HCT116 (cell line): ENCODE results near the gene HTR3B. TPM values are rescaled to one million over a fixed set of nuclear protein-coding genes. Genes with fewer than 3 reads are reported as not detected.

Experiments used
- ATAC-seq: fragments of 200-7000 bp; cut with Tn5 transposase; 2 replicates; pipeline ENCODE4 v1.9.1; 2020; ENCODE audit warnings: mild to moderate bottlenecking, moderate library complexity
- BruUV-seq: library from RNA; stranded (reverse); fragments of 400-500 nt; replicated peaks from 2 replicates; lab custom pipeline; 2021; lab: Mats Ljungman, UMichigan
- CTCF ChIA-PET: fragments of 300-600 bp; sonication (Branson Sonifier 250); formaldehyde crosslinking; loops from one replicate; lab custom pipeline; 2021; ENCODE audit warnings: antibody characterized with exemption; lab: Charles Lee
- POLR2A ChIA-PET: fragments of 300-600, 350-600 bp; sonication (Branson Sonifier 250); formaldehyde crosslinking; loops from one replicate; lab custom pipeline; 2021; ENCODE audit warnings: antibody characterized with exemption; lab: Charles Lee
- RAD21 ChIA-PET, 2 experiments: fragments of 300-600 bp; sonication (Branson Sonifier 250); formaldehyde crosslinking; loops; one replicate each; lab custom pipeline; 2023; ENCODE audit warnings: low total read pairs in 2 of 2; ENCODE audit not compliant: uncharacterized antibody in 2 of 2, unreplicated experiment in 2 of 2, low non-redundant PET in 1 of 2; lab: Charles Lee
- DNase-seq: peaks from one replicate; pipeline ENCODE4 v3.0.0-alpha.2; 2010; ENCODE audit warnings: low read depth, low spot score
- H2AFZ ChIP-seq: fragments of 200-600 bp; shearing (Covaris generic), sonication (generic); 2 replicates; pipeline ENCODE4 v1.6.1; 2017; ENCODE audit warnings: low read depth, mixed run types, mixed read lengths, antibody characterized with exemption, low read length; ENCODE audit not compliant: poor library complexity, severe bottlenecking
- H3K27ac ChIP-seq: 2 replicates; pipeline ENCODE4 v1.5.1; 2012; ENCODE audit warnings: low read depth, low read length
- H3K27me3 ChIP-seq: fragments of 200-600 bp; sonication (generic); 2 replicates; pipeline ENCODE4 v1.6.1; 2016; ENCODE audit warnings: mixed run types, low read length, mixed read lengths; ENCODE audit not compliant: insufficient read depth
- H3K36me3 ChIP-seq, 2 experiments: fragments of 200-500 bp in 1 of 2; fragments of 200-600 bp in 1 of 2; sonication (Bioruptor generic) in 1 of 2; sonication (generic) in 1 of 2; 2 replicates each; pipeline versions ENCODE4 v1.5.1 to v1.6.1; 2014 to 2016; ENCODE audit warnings: low read length in 2 of 2, inconsistent platforms in 1 of 2, mixed read lengths in 1 of 2, mixed run types in 1 of 2; ENCODE audit not compliant: insufficient read depth in 2 of 2, control insufficient read depth in 1 of 2
- H3K4me1 ChIP-seq, 2 experiments: fragments of 200-600 bp in 1 of 2; sonication (generic) in 1 of 2; 2 replicates each; pipeline versions ENCODE4 v1.5.1 to v1.6.1; 2012 to 2017; ENCODE audit warnings: low read length in 2 of 2, inconsistent platforms in 1 of 2, mild to moderate bottlenecking in 1 of 2, mixed read lengths in 1 of 2, mixed run types in 1 of 2, moderate library complexity in 1 of 2; ENCODE audit not compliant: insufficient read depth in 2 of 2, control insufficient read depth in 1 of 2
- H3K4me2 ChIP-seq: fragments of 200-600 bp; sonication (generic); 2 replicates; pipeline ENCODE4 v1.6.1; 2017; ENCODE audit warnings: mixed run types, low read length, mixed read lengths
- H3K4me3 ChIP-seq, 2 experiments: fragments of 200-600 bp in 1 of 2; sonication (generic) in 1 of 2; replicated peaks in 1 of 2; 2 replicates each; pipeline ENCODE4 v1.5.1; 2011 to 2016; ENCODE audit warnings: low read length in 2 of 2, control low read depth in 1 of 2, low read depth in 1 of 2, mild to moderate bottlenecking in 1 of 2, mixed read lengths in 1 of 2, mixed run types in 1 of 2
- H3K79me2 ChIP-seq: fragments of 200-600 bp; sonication (generic); 2 replicates; pipeline ENCODE4 v1.6.1; 2017; ENCODE audit warnings: mild to moderate bottlenecking, mixed run types, low read length, moderate library complexity, mixed read lengths; ENCODE audit not compliant: insufficient read depth
- H3K9ac ChIP-seq: fragments of 200-600 bp; sonication (generic); 2 replicates; pipeline ENCODE4 v1.6.1; 2016; ENCODE audit warnings: low read length, mixed read lengths
- H3K9me2 ChIP-seq: fragments of 200-600 bp; sonication (generic), shearing (Covaris generic); 2 replicates; pipeline ENCODE4 v1.6.1; 2017; ENCODE audit warnings: mixed run types, mild to moderate bottlenecking, moderate library complexity; ENCODE audit not compliant: insufficient read depth
- H3K9me3 ChIP-seq, 2 experiments: fragments of 200-500 bp in 1 of 2; fragments of 200-600 bp in 1 of 2; sonication (Bioruptor generic) in 1 of 2; sonication (generic) in 1 of 2; 2 replicates each; pipeline ENCODE4 v1.6.1; 2014 to 2017; ENCODE audit warnings: low read length in 2 of 2, mixed read lengths in 2 of 2, inconsistent platforms in 1 of 2, low read depth in 1 of 2, mild to moderate bottlenecking in 1 of 2, mixed run types in 1 of 2, moderate library complexity in 1 of 2; ENCODE audit not compliant: control insufficient read depth in 1 of 2, insufficient read depth in 1 of 2
- H4K20me1 ChIP-seq: fragments of 200-600 bp; sonication (generic), shearing (Covaris generic); 2 replicates; pipeline ENCODE4 v1.6.1; 2017; ENCODE audit warnings: mixed run types, mild to moderate bottlenecking, moderate library complexity; ENCODE audit not compliant: insufficient read depth
- CBX3 ChIP-seq: IDR thresholded peaks from 2 replicates; pipeline ENCODE4 v1.6.1; 2012; ENCODE audit warnings: low read depth
- CEBPB ChIP-seq: IDR thresholded peaks from 2 replicates; pipeline ENCODE4 v1.6.1; 2012; ENCODE audit warnings: low read depth
- EGR1 ChIP-seq: IDR thresholded peaks from 2 replicates; pipeline ENCODE4 v1.6.1; 2012; ENCODE audit warnings: low read depth
- ELF1 ChIP-seq: IDR thresholded peaks from 2 replicates; pipeline ENCODE4 v1.6.1; 2012; ENCODE audit warnings: low read depth, borderline replicate concordance
- EZH2 ChIP-seq: fragments of 200-600 bp; sonication (generic); IDR thresholded peaks from 2 replicates; pipeline ENCODE4 v1.6.1; 2017; ENCODE audit warnings: antibody characterized with exemption, mixed run types
- EZH2phosphoT487 ChIP-seq: fragments of 200-600 bp; IDR thresholded peaks from 2 replicates; pipeline ENCODE4 v1.6.1; 2018; ENCODE audit warnings: antibody characterized with exemption, borderline replicate concordance
- FOSL1 ChIP-seq: IDR thresholded peaks from 2 replicates; pipeline ENCODE4 v1.6.1; 2012; ENCODE audit warnings: low read depth
- POLR2A ChIP-seq: IDR thresholded peaks from 2 replicates; pipeline ENCODE4 v1.7.0; 2011; ENCODE audit warnings: borderline replicate concordance; ENCODE audit not compliant: insufficient read depth, insufficient read length; ENCODE audit errors: extremely low read depth
- POLR2AphosphoS5 ChIP-seq: IDR thresholded peaks from 2 replicates; pipeline ENCODE4 v1.6.1; 2011; ENCODE audit warnings: mild to moderate bottlenecking, low read depth, low read length, moderate library complexity
- RAD21 ChIP-seq: IDR thresholded peaks from 2 replicates; pipeline ENCODE4 v1.6.1; 2012; ENCODE audit warnings: low read depth, mild to moderate bottlenecking
- SIN3A ChIP-seq: IDR thresholded peaks from 2 replicates; pipeline ENCODE4 v1.6.1; 2012; ENCODE audit warnings: low read depth
- SP1 ChIP-seq: IDR thresholded peaks from 2 replicates; pipeline ENCODE4 v1.6.1; 2012; ENCODE audit warnings: low read depth
- YY1 ChIP-seq: IDR thresholded peaks from 2 replicates; pipeline ENCODE4 v1.6.1; 2011; ENCODE audit warnings: low read length, low read depth, moderate library complexity, mild to moderate bottlenecking; ENCODE audit not compliant: insufficient replicate concordance; ENCODE audit errors: extremely low read depth
- ZNF274 ChIP-seq: fragments of 200-500 bp; sonication (Bioruptor generic); IDR thresholded peaks from 2 replicates; pipeline ENCODE4 v1.6.1; 2014; ENCODE audit warnings: mild to moderate bottlenecking, low read depth, low read length, inconsistent platforms
- intact Hi-C: fragments of 100-400 bp; cut with micrococcal nuclease; formaldehyde crosslinking; loops from 2 replicates; pipeline ENCODE4 v1.10.0; 2022
- total RNA-seq: library from RNA; stranded (reverse); gene quantifications from one replicate; pipeline ENCODE4 v1.2.1, GENCODE V29; 2021; ENCODE audit not compliant: unreplicated experiment
- TF ChIP-seq, protein P1 (sequence below): IDR thresholded peaks from 2 replicates; pipeline ENCODE4 v1.6.1; 2012
- TF ChIP-seq, protein P2 (sequence below): IDR thresholded peaks from 2 replicates; pipeline ENCODE4 v1.6.1; 2012; ENCODE audit warnings: low read depth
- TF ChIP-seq, protein P3 (sequence below): IDR thresholded peaks from 2 replicates; pipeline ENCODE4 v1.6.1; 2011; ENCODE audit warnings: mild to moderate bottlenecking, low read length, moderate library complexity; ENCODE audit not compliant: insufficient replicate concordance; ENCODE audit errors: extremely low read depth
- TF ChIP-seq, protein P4 (sequence below), 3 experiments: fragments of 200-600 bp in 1 of 3; sonication (generic) in 1 of 3; IDR thresholded peaks in 2 of 3; conservative IDR thresholded peaks in 1 of 3; 2 replicates each; pipeline ENCODE4 v1.5.1; 2012 to 2017; ENCODE audit warnings: low read depth in 2 of 3, low read length in 2 of 3, antibody characterized with exemption in 1 of 3, borderline replicate concordance in 1 of 3, control low read depth in 1 of 3, mild to moderate bottlenecking in 1 of 3, mixed read lengths in 1 of 3, mixed run types in 1 of 3, moderate library complexity in 1 of 3; ENCODE audit not compliant: insufficient read depth in 1 of 3

HTR3B gene
- total RNA-seq, 1 experiment from 2014 or later: not detected

DNA sequence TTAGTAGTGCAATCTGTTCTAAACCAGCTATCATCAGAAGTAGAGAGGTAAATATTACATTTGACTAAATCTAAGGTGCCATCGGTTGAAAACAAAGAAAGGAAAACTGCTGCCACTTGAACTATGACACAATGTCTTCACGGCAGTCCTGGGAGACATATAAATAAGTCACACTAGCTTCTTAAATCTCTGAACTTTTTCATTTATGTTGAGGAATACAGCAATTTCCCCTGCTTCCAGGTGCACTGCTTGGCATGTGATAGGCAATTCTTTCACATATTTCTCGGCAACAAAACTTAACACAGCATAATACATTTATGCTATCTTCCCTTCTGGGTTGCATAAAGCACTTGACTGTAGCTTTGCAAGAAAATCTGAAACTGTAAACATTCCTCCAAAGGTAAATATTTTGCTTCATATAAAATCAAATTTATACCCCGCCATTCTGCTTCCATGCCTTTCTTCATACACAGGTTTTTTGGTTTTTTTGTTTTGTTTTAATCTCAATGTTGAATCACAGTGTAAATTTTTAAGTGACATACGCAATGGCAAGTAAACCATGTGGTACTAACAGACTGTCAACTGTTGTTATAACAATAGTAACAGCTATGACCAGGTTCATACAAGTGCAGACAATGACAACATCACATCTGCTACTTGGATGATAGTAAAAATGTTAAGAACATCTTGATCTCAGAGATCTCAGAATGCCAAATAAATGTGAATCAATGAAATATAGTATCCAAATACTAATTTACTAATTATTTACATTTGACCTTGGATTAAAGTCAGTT, 47.4 kb upstream of the HTR3B start:
- Histone ChIP-seq H3K4me3 (no peak overlapping the region), H3K9me2 (no peaks in the 10 kb centered on the region), H4K20me1 (no peaks in the 10 kb centered on the region), H3K4me1 (peaks cover 0 to under 1% of the 10 kb centered on the region in 2 experiments; a peak in 2 of 4 replicates), H3K4me2 (no peak overlapping the region), H2AFZ (no peak overlapping the region), H3K36me3 (peaks cover 0 to 2% of the 10 kb centered on the region in 2 experiments; a peak in 1 of 4 replicates), H3K9me3 (no peaks in the 10 kb centered on the region), H3K79me2 (peaks cover 53% of the 10 kb centered on the region), H3K9ac (no peak overlapping the region), H3K27ac (no peak overlapping the region), H3K27me3 (no peaks in the 10 kb centered on the region)
- ChIA-PET RAD21 (no interaction called here), CTCF (no interaction called here), POLR2A (no interaction called here)
- TF ChIP-seq, protein P1, sequence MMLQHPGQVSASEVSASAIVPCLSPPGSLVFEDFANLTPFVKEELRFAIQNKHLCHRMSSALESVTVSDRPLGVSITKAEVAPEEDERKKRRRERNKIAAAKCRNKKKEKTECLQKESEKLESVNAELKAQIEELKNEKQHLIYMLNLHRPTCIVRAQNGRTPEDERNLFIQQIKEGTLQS: no peak
- no peak for TF ChIP-seq ZNF274
- no peak for TF ChIP-seq CEBPB
- no peak for TF ChIP-seq SP1
- no peak for TF ChIP-seq CBX3
- TF ChIP-seq EZH2phosphoT487: no peak
- TF ChIP-seq SIN3A: no peak
- TF ChIP-seq, protein P2, sequence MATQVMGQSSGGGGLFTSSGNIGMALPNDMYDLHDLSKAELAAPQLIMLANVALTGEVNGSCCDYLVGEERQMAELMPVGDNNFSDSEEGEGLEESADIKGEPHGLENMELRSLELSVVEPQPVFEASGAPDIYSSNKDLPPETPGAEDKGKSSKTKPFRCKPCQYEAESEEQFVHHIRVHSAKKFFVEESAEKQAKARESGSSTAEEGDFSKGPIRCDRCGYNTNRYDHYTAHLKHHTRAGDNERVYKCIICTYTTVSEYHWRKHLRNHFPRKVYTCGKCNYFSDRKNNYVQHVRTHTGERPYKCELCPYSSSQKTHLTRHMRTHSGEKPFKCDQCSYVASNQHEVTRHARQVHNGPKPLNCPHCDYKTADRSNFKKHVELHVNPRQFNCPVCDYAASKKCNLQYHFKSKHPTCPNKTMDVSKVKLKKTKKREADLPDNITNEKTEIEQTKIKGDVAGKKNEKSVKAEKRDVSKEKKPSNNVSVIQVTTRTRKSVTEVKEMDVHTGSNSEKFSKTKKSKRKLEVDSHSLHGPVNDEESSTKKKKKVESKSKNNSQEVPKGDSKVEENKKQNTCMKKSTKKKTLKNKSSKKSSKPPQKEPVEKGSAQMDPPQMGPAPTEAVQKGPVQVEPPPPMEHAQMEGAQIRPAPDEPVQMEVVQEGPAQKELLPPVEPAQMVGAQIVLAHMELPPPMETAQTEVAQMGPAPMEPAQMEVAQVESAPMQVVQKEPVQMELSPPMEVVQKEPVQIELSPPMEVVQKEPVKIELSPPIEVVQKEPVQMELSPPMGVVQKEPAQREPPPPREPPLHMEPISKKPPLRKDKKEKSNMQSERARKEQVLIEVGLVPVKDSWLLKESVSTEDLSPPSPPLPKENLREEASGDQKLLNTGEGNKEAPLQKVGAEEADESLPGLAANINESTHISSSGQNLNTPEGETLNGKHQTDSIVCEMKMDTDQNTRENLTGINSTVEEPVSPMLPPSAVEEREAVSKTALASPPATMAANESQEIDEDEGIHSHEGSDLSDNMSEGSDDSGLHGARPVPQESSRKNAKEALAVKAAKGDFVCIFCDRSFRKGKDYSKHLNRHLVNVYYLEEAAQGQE: no peak
- TF ChIP-seq POLR2AphosphoS5: no peak
- no peak for TF ChIP-seq RAD21
- TF ChIP-seq ELF1: no peak
- TF ChIP-seq, protein P3, sequence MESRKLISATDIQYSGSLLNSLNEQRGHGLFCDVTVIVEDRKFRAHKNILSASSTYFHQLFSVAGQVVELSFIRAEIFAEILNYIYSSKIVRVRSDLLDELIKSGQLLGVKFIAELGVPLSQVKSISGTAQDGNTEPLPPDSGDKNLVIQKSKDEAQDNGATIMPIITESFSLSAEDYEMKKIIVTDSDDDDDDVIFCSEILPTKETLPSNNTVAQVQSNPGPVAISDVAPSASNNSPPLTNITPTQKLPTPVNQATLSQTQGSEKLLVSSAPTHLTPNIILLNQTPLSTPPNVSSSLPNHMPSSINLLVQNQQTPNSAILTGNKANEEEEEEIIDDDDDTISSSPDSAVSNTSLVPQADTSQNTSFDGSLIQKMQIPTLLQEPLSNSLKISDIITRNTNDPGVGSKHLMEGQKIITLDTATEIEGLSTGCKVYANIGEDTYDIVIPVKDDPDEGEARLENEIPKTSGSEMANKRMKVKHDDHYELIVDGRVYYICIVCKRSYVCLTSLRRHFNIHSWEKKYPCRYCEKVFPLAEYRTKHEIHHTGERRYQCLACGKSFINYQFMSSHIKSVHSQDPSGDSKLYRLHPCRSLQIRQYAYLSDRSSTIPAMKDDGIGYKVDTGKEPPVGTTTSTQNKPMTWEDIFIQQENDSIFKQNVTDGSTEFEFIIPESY: no peak
- TF ChIP-seq, protein P4, sequence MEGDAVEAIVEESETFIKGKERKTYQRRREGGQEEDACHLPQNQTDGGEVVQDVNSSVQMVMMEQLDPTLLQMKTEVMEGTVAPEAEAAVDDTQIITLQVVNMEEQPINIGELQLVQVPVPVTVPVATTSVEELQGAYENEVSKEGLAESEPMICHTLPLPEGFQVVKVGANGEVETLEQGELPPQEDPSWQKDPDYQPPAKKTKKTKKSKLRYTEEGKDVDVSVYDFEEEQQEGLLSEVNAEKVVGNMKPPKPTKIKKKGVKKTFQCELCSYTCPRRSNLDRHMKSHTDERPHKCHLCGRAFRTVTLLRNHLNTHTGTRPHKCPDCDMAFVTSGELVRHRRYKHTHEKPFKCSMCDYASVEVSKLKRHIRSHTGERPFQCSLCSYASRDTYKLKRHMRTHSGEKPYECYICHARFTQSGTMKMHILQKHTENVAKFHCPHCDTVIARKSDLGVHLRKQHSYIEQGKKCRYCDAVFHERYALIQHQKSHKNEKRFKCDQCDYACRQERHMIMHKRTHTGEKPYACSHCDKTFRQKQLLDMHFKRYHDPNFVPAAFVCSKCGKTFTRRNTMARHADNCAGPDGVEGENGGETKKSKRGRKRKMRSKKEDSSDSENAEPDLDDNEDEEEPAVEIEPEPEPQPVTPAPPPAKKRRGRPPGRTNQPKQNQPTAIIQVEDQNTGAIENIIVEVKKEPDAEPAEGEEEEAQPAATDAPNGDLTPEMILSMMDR (IDR thresholded peaks at IDR 0.05 in 2 of 3, conservative IDR thresholded peaks at IDR 0.05 in 1 of 3; ENCODE audit: borderline replicate concordance in 1 of 3, insufficient read depth in 1 of 3, low read depth in 2 of 3, low read length in 2 of 3): no peak
- TF ChIP-seq YY1: no peak
- no peak for TF ChIP-seq FOSL1
- no peak for TF ChIP-seq EZH2
- no peak for TF ChIP-seq POLR2A
- no peak for TF ChIP-seq EGR1
- no peak for ATAC-seq
- BruUV-seq: no TSS peak
- intact Hi-C loops: no loop called here
- DNase-seq: no peak
